Measurements from ENCODE around the gene ZNF804B. TPM values are rescaled to one million over a fixed set of nuclear protein-coding genes. Genes with fewer than 3 reads are reported as not detected.

The ZNF804B gene
- total and polyA plus RNA-seq, 2 of the 4 experiments (the other 2 are of a cell fraction) = not detected

GRCh38 chr7:89165421-89165820 lies 405.9 kb downstream of the ZNF804B start:
- TF ChIP-seq, protein P1, sequence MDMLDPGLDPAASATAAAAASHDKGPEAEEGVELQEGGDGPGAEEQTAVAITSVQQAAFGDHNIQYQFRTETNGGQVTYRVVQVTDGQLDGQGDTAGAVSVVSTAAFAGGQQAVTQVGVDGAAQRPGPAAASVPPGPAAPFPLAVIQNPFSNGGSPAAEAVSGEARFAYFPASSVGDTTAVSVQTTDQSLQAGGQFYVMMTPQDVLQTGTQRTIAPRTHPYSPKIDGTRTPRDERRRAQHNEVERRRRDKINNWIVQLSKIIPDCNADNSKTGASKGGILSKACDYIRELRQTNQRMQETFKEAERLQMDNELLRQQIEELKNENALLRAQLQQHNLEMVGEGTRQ (IDR thresholded peaks at IDR 0.05; ENCODE audit: low read depth, low read length) = no peak
- TF ChIP-seq POLR2A (IDR thresholded peaks at IDR 0.05; ENCODE audit: low read depth, low read length) (no peak), MAFK (IDR thresholded peaks at IDR 0.05; ENCODE audit: low read depth, low read length) (no peak)
- Histone ChIP-seq H3K56ac (ENCODE audit: extremely low read depth, insufficient read depth, low read length) (no peak overlapping the region), H3K23ac (ENCODE audit: low read depth, low read length) (no peak overlapping the region), H3K4ac (ENCODE audit: low read depth, low read length) (no peak overlapping the region), H4K91ac (ENCODE audit: insufficient read depth, low read depth, low read length) (no peak overlapping the region), H3K36me3 (ENCODE audit: control insufficient read depth, insufficient read depth, low read length) (no peaks in the 10 kb centered on the region), H3K18ac (ENCODE audit: low read depth, low read length) (no peak overlapping the region), H4K5ac (ENCODE audit: low read depth, low read length) (no peak overlapping the region), H2AK5ac (ENCODE audit: low read depth, low read length) (no peak overlapping the region), H2AFZ (replicated peaks; ENCODE audit: low read length, poor library complexity) (no peak overlapping the region), H3K4me3 (ENCODE audit: insufficient read depth, low read depth, low read length) (no peak overlapping the region), H3K4me2 (ENCODE audit: low read depth, low read length) (no peak overlapping the region), H3K79me1 (ENCODE audit: low read depth in 1 of 2, low read length in 2 of 2) (no peaks in the 10 kb centered on the region), H2BK120ac (ENCODE audit: low read depth, low read length) (no peak overlapping the region), H2BK20ac (ENCODE audit: low read depth, low read length) (no peak overlapping the region), H4K8ac (ENCODE audit: low read depth in 2 of 2, low read length in 2 of 2) (no peak overlapping the region), H2AK9ac (replicated peaks; ENCODE audit: low read depth, low read length, poor library complexity) (no peak overlapping the region), H4K20me1 (ENCODE audit: insufficient read depth, low read length) (no peaks in the 10 kb centered on the region), H3K9me1 (ENCODE audit: insufficient read depth, low read length) (no peaks in the 10 kb centered on the region), H3K27me3 (ENCODE audit: control insufficient read depth, insufficient read depth, low read length) (no peaks in the 10 kb centered on the region), H2BK5ac (ENCODE audit: low read depth, low read length, poor library complexity, severe bottlenecking) (no peak overlapping the region), H2BK15ac (ENCODE audit: low read depth, low read length) (no peak overlapping the region), H3K9me3 (ENCODE audit: control insufficient read depth, insufficient read depth, low read length) (peaks cover 3% of the 10 kb centered on the region; the same call in 1 of the 2 replicates), H3K27ac (ENCODE audit: insufficient read depth, low read length) (no peak overlapping the region), H3K14ac (replicated peaks; ENCODE audit: low read depth, low read length) (no peak overlapping the region), H3K4me1 (ENCODE audit: control insufficient read depth, insufficient read depth, low read length) (no peaks in the 10 kb centered on the region), H3K9ac (ENCODE audit: low read depth, low read length) (no peak overlapping the region)
- ChIA-PET POLR2A (ENCODE audit: unreplicated experiment) (no interaction called here), CTCF (no interaction called here)
- in situ Hi-C loops (cut with MboI; ENCODE audit: low sequenced_read_pairs) = no loop called here
- ATAC-seq (ENCODE audit: low read depth) (no peak), DNase-seq (no peak)
- intact Hi-C loops (cut with micrococcal nuclease) = no loop called here
- no TSS peak for BruUV-seq (replicated peaks)
- no CpG with 5 or more reads among the region's 3 CpGs for WGBS, 2 experiments (ENCODE audit: extremely low coverage in 2 of 2, insufficient read length in 1 of 2)
- dilution Hi-C loops (cut with HindIII; ENCODE audit: low sequenced_read_pairs, unreplicated experiment) = no loop called here
